Endothelial cell of umbilical vein (primary cell): ENCODE data around the gene VGLL1.

Source experiments
- CTCF ChIP-seq, 2 donors: IDR thresholded peaks; 1 replicate in 1 of 2; 2 replicates in 1 of 2; pipeline ENCODE4 v1.5.1; 2011; ENCODE audit warnings: low read length in 2 of 2, mild to moderate bottlenecking in 2 of 2, moderate library complexity in 2 of 2, control low read depth in 1 of 2, inconsistent platforms in 1 of 2, low read depth in 1 of 2; ENCODE audit not compliant: insufficient read depth in 1 of 2; ENCODE audit errors: extremely low read depth in 1 of 2
- EZH2 ChIP-seq: IDR thresholded peaks from 2 replicates; pipeline ENCODE4 v1.6.1; 2012; ENCODE audit warnings: borderline replicate concordance, low read depth, mild to moderate bottlenecking, moderate library complexity, low read length, inconsistent platforms; ENCODE audit not compliant: severe bottlenecking
- MYC ChIP-seq: IDR thresholded peaks from one replicate; pipeline ENCODE4 v1.6.1; 2011; ENCODE audit warnings: mild to moderate bottlenecking, low read depth, low read length
- POLR2A ChIP-seq: IDR thresholded peaks from 2 replicates; pipeline ENCODE4 v1.6.1; 2012; ENCODE audit warnings: low read depth, mild to moderate bottlenecking, control low read depth, low read length
- POLR2AphosphoS5 ChIP-seq: IDR thresholded peaks from 2 replicates; pipeline ENCODE4 v1.6.1; 2012; ENCODE audit warnings: low read depth, mild to moderate bottlenecking, control low read depth, low read length, moderate library complexity; ENCODE audit not compliant: insufficient read depth
- TF ChIP-seq, protein P1 (sequence below): IDR thresholded peaks from 2 replicates; pipeline ENCODE4 v1.6.1; 2011; ENCODE audit not compliant: insufficient read depth, insufficient read length

- TF ChIP-seq CTCF (IDR thresholded peaks at IDR 0.05; ENCODE audit: extremely low read depth in 1 of 2, insufficient read depth in 1 of 2, low read depth in 1 of 2, low read length in 2 of 2) (no peak), POLR2AphosphoS5 (no peak), MYC (no peak), POLR2A (no peak), EZH2 (no peak)
- TF ChIP-seq, protein P1, sequence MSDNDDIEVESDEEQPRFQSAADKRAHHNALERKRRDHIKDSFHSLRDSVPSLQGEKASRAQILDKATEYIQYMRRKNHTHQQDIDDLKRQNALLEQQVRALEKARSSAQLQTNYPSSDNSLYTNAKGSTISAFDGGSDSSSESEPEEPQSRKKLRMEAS: no peak
Observed at GRCh38 chrX:136585262-136585661, 53.2 kb downstream of the VGLL1 start.
